DMS153 (cell line): Measurements from ENCODE around the gene PDGFC.
A peak's percentile ranks its signal among the peaks of the same experiment; 100 is the strongest.
"Not testable (repeated sequence)": the region's sequence is repeated elsewhere in the genome, so short reads cannot be mapped to it uniquely, and the experiment has no call there.

Experiments
- DNase-seq: peaks from one replicate; lab custom pipeline; 2025; lab: John Stamatoyannopoulos, UW

PDGFC gene

GRCh38 chr4:156950948-156951347 is 20.7 kb downstream of the PDGFC start:
- no peak for DNase-seq

DNA sequence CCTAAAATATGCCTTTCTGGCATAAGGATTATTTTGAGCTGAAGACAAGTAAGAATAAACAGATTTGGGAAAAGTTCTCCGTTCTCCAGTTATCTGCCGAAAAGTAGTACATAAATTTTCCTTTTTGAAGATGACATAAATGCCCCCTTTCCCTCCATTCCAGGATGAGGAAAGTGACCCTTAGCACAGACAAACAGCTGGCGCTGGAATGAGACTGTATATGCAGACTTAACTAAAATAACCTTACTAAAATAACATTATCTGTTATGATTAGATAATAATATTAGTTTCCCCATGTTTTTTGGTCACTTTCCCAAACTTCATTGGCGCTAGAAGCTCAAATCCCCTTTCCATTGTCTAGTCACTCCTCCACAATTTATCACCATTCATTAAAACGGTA is 21.5 kb downstream of the PDGFC start:
- no peak for DNase-seq

DNA sequence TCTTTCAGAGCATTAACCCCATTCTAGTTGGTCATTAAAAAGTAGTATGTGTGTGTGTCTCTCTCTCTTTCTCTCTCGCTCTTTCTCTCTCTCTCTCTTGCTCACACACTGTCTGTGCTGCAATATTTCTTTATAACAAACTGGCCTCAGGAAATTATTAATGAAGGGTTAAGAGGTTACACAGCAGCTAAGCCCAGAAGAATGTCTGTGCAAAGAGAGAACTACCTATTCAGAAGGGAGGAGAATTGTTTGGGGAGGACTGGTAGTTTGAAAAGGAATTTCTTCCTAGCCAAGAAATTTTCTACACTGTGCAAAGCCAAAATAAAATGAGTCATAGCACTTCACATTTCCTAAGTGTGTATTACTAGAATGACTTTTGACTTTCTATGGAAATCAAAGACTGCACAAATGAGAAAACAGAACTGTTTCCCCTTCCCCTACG is 22.2 kb downstream of the PDGFC start:
- no peak for DNase-seq

GRCh38 chr4:156948738-156949137 is 22.9 kb downstream of the PDGFC start:
- no peak for DNase-seq

- DNase-seq: no peak
Observed at GRCh38 chr4:156948133-156948532, 23.5 kb downstream of the PDGFC start.

DNA sequence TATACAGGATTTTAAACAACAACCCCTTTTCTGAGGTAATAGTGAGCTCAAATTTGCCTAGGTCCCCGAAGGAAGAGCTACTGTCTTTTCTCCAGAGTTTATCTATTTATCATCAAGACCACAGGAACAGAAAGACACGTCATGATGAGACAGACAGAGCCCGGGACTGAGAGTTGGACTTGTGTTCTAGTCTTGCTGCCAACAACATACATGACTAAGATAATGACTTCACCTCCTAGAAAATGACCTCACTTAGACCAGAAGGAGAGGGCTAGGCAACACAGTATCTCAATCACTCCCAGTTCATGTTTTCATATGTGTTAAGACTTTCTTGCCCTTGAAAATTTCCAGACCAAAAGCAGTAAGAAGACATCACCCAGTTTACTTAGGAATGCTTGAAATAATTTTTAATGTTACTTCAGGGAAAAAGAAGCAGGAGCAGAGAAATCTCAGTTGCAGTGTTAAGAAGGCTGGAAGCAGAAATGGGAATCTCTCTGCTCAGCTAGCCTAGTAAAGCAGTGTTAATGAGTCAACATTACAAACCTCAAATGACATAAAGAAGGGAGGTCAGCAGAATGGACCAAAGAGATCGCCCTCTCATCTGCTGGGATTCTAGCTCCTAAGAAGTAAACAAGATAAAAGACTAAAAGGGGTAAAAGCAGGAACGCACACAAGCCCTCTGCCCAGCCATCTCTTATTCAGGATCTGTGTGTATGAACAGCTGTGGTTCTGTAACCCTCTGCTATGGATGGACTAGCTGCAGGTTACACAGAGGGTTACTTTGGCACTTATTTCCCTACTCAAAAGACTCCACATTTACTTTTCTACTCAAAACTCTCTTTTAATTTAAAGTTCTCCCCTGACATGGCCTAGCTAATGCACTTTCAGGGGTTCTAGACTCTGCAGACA is 24.8 kb downstream of the PDGFC start:
- no peak for DNase-seq

DNA sequence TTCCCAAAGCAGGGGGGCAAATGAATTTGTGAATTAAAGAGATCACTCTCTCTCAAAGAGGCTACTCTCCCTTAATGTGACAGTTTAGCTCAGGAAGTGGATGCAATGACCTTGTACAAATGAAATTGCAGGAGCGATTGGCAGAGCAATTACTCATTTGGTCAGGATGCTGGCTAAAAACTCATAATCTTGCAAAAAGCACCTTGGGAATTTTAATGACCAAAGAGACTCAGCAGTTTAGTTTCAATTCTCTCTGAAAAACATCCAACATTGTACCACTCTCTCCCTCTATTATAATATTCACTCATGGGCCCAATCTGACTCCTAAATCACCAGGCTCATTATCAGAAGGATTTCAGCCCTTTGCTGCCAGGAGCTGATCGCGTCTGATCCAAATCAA is 26.1 kb downstream of the PDGFC start:
- DNase-seq: no peak

DNA sequence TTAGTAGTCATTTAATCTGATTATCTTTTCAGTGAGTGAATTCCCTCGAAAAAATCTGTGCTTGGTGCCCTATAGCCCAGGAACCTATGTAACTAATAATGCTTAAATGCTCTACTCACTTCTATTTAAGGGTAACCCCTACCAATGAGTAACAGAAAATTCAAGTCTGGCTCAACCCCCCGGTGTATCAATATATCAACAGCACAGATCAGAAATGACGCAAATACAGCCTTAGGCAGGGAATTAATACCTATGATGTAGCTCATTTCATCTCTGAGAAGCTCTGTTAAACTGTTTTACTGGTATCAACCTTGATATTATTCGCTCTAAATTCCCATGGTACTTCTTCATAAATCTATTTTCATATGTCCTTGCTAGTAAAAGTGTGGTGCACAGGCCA is 28.6 kb downstream of the PDGFC start:
- no peak for DNase-seq

- DNase-seq: peak; percentile 45
Observed at GRCh38 chr4:156941940-156942548, 29.6 kb downstream of the PDGFC start.

- DNase-seq: no peak
Observed at GRCh38 chr4:156939801-156940200, 31.8 kb downstream of the PDGFC start.

- DNase-seq: no peak
Observed at GRCh38 chr4:156939139-156939538, 32.5 kb downstream of the PDGFC start.

DNA sequence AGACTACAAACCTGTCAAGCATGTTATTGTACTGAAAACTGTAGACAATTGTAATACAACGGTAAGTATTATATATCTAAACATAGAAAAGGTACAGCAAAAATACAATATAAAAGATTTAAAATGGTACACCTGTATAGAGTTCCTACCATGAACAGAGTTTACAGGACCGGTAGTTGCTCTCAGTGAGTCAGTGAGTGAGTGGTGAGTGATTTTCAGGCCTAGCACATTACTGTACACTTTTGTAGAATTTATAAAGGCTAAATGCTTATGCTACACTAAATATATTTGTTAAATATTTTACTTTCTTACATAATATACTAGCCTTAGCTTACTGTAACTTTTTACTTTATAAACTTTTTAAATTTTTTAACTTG is 37.4 kb downstream of the PDGFC start:
- DNase-seq: no peak

DNA sequence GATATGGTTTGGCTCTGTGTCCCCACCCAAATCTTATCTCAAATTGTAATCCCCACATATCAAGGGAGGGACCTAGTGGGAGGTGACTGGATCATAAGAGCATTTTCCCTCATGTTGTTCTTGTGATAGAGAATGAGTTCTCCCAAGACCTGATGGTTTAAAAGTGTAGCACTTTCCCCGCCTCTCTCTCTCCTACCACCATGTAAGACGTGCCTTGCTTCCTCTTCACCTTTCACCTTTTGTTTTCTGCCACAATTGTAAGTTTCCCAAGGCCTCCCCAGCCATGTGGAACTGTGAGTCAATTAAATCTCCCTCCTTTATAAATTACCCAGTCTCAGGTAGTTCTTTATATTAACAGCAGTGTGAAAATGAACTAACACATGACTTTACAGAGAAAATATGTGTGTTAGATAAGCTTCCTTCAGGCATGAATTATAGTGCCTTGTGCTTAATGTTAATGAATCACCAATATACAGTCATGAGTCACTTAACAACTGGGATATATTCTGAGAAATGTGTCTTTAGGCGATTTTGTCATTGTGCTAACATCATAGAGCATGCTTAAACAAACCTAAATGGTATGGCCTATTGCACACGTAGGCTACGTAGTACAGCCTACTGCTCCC is 37.9 kb downstream of the PDGFC start:
- DNase-seq: no peak

- DNase-seq: not testable (repeated sequence)
Observed at GRCh38 chr4:156932360-156932759, 39.2 kb downstream of the PDGFC start.

GRCh38 chr4:156931267-156931666 is 40.3 kb downstream of the PDGFC start:
- DNase-seq: no peak

- no peak for DNase-seq
Observed at GRCh38 chr4:156929386-156930105, 42.1 kb downstream of the PDGFC start.

- no peak for DNase-seq
Observed at GRCh38 chr4:156924774-156925315, 46.8 kb downstream of the PDGFC start.

DNA sequence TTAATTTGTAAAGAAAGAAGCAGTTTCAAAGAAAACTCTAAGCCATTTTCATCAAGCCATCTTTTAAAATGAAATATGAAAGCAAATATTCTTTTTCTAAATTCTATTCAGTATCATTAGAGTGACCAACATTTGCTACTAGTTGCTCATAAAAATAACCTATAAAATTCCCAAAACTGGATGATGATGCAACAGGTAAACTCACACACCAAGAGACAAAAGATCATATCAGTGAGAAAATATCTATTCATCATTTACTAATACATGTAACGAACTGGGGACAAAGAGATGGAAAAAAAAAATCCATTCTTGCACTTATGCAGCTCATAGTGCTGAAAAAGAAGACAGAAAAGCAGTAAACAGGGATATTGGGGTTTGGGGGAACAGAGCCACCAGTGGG is 48.1 kb downstream of the PDGFC start:
- no peak for DNase-seq

DNA sequence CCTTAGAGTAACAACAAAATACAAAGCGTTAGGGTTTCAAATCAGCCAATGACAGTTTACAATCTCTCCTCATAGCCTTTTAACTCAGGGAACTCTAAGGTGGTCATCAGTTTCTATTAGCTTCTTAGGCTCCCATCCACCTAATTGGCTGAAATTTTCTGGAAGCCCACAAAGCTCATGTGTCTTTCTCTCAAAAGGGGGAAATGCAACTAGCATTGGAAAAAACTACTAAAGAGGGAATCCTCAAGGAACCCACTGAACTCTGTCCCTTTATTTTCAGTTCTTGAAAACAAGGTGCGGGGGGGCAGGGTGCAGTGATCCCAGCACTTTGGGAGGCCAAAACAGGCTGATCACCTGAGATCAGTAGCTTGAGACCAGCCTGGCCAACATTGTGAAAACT is 56.4 kb downstream of the PDGFC start:
- no peak for DNase-seq

- no peak for DNase-seq
Observed at GRCh38 chr4:156913234-156913633, 58.4 kb downstream of the PDGFC start.

DNA sequence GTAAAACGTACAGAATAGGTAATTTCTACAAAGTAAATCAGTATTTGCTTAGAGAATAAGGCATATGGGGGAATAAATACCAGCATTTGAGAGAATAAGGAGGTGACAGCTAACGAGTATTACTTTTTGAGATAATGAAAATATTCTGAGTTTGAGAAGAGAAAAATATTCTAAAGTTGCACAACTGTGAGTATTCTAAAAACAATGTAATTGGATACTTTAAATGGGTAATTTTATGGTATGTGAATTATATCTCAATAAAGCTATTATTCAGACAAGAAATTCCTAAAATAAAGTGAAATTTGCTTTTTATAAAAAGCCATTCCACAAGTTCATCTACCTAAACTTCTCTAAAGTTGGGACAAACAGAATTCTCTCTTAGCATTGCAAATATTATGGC is 62.6 kb downstream of the PDGFC start:
- DNase-seq: no peak

- no peak for DNase-seq
Observed at GRCh38 chr4:156906325-156906724, 65.3 kb downstream of the PDGFC start.
